ENCODE results near the gene SCGB1C2.
"Not testable (repeated sequence)": the region's sequence is repeated elsewhere in the genome, so short reads cannot be mapped to it uniquely, and the experiment has no call there.

The SCGB1C2 gene

DNA sequence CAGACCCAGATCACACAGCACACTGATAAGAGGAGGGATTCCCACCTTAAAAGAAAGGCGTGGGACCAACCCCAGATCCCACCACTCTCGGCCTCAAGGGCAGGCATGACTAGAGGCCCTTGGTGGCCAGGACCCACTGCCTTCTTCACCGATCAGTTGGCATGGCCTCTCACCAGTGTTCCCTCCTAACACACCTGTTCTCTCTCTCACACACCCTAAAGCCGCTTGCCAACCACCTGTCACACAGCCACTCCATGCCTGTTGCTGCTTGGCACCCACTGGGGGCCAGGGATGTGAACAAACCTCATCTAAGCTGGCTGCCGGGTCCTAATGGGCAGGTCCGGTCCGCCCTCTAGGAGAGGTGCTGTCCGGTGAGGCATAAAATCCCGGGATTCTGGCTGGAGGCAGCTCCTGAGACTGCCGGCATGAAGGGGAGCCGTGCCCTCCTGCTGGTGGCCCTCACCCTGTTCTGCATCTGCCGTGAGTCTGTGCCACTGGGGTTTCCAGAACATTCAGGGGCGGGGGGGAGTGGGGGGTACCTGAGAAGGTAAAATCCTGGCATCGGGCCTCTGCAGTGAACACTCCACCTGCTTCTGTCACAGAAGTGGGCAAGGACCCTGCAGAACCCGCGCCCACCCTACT is at the start of gene SCGB1C2:
Gene SCGB1C2 (plus strand): TSS at position 404 of the 642 bp plus-strand sequence. CDS start 22 bp downstream, at position 426.
- DNase-seq (ENCODE audit: low spot score): not testable (repeated sequence)

DNA sequence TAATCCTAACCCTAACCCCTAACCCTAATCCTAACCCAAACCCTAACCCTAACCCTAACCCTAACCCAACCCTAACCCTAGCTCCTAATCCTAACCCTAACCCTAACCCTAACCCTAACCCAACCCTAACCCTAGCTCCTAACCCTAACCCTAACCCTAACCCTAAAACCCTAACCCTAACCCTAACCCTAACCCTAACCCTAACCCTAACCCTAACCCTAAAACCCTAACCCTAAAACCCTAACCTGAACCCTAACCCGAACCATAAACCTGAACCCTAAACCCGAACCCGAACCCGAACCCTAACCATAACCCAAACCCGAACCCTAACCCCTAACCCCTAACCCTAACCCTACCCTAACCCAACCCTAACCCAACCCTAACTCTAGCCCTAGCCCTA is 24.3 kb upstream of the SCGB1C2 start:
- not testable (repeated sequence) for DNase-seq (ENCODE audit: low spot score)

DNA sequence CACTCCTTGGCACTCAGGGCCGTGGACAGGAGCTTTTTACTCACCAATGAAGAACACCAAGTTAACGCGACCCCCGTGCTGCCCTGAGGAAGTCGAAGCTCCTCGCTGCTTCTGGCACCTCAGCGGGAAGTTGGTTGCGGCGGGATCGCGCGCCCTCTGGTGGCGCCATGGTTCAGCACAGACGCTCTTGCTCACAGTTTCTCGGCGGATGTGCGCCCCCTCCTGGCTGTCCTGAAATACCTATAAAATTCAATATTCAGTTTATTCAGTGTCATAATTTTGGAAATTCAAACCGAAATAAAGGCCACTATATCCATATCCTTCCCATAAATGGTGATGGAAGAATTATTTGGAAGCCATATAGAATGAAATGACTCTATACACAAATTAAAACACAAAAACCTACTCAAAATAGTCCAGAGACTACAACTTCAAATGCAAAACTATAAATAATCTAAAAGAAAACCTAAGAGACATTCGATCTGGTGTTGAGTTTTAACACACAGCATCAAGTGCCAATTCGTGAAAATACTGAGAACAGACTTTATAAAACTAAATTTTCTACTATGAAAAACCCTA is 18.9 kb upstream of the SCGB1C2 start:
- not testable (repeated sequence) for DNase-seq (ENCODE audit: low spot score)

DNA sequence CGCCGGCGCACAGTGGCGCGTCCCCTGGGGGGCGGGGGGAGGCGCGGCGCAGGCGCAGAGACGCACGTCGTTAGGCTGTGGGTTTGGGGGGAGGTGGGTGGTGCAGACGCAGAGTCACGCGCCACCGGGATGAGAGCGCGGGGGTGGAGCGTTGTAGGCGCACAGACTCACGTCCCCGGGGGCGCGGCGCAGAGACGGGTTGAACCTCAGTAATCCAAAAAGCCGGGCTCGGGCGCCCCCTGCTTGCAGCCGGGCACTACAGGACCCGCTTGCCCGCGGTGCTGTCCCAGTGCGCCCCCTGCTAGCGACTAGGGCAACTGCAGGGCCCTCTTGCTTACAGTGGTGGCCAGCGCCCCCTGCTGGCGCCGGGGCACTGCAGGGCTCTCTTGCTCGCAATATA is 3.4 kb upstream of the SCGB1C2 start:
- not testable (repeated sequence) for DNase-seq (ENCODE audit: low spot score)

DNA sequence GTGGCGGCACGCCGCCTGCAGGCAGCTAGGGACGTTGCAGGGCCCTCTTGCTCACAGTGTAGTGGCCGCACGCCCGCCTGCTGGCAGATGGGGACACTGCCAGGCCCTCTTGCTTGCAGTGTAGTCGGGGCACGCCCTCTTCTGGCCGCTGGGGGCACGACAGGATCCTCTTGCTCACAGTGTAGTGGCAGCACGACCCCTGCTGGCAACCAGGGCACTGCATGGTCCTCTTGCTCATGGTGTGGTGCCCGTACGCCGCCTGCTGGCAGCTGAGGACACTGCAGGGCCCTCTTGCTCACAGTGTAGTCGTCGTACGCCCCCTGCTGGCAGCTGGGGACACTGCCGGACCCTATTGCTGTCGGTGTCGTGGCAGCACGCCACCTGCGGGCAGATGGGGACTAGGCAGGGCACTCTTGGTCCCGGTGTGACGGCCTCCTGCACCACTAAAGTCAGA is 3.0 kb upstream of the SCGB1C2 start:
- DNase-seq (ENCODE audit: low spot score): not testable (repeated sequence)

DNA sequence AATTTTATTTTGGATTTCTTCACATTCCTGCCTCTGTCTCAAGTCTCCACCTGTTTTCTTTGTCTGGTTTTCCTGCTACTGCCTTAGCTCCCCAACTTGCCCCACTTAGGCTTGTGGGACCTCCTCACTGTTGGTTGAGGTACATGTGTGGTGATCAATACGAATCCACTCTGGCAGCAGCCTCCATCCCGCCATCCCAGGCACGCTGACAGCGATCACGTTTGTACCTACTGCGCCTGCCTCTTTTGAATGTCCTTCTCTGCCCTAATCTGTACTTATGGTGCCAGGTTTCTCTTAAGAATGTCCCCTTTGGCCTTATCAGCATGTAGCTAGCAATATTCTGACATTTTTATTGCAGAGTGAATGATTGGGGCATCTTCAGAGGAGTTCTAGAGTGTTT is 2.3 kb upstream of the SCGB1C2 start:
- DNase-seq (ENCODE audit: low spot score): not testable (repeated sequence)

DNA sequence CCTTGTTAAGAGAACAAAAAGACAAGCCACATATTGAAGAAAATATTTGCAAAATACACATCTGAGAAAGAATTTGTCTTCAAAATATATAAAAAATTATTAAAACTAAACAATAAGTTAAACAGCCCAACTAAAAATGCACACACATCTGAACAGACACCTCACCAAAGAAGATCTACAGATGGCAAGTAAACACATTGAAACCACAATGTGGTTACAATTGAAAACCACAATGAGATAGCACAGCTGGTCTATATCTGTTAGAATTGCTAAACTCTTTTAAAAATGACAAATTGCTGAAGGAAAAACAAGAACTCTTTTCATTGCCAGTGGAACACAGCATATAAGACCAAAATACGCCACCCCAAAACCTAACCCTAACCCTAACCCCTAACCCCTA is 1.5 kb upstream of the SCGB1C2 start:
- not testable (repeated sequence) for DNase-seq (ENCODE audit: low spot score)

DNA sequence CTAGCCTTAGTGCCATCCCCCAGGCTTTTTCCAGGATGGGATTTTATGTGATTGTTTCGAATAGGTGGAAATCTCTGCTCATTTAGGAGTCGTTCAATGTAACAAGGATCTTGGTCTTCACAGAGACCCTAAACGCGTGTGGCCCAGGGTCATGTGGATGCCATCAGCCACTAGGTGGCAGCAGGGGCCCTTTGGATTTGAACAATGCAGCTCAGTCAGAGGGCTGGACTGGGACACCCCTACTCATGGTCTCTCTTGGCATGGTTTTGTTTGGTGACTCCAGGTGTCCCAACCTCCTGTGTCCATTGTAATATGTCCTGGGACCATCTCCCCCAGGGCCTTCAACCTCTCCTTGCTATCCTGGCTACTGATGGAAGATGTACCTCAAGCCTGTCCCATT is 838 bp upstream of the SCGB1C2 start:
- DNase-seq (ENCODE audit: low spot score): not testable (repeated sequence)

DNA sequence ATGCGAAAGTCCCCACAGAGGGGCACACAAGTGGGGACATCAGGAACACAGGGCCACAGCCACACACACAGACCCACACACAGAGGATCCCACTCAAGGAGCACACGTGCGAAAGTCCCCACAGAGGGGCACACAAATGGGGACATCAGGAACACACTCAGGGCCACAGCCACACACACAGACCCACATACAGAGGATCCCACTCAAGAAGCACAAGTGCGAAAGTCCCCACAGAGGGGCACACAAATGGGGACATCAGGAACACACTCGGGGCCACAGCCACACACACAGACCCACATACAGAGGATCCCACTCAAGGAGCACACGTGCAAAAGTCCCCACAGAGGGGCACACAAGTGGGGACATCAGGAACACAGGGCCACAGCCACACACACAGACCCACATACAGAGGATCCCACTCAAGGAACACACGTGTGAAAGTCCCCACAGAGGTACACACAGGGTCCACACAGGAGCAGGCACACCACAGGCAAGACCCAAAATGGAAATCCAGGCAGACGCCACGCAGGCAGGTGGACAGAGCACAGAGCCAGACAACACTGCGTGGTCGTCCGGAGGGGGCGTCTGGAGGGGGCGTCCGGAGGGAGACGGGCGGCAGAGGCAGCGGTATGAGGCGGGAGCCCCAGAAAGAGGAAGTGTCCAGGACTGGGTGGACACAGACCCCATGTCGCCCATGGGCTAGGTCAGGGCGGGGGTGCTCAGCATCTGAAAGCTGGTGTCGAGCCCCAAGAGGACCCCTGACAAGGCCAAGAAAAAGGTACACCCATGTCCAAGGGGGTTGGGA is 2.2 kb downstream of the SCGB1C2 start:
- not testable (repeated sequence) for DNase-seq (ENCODE audit: low spot score)

DNA sequence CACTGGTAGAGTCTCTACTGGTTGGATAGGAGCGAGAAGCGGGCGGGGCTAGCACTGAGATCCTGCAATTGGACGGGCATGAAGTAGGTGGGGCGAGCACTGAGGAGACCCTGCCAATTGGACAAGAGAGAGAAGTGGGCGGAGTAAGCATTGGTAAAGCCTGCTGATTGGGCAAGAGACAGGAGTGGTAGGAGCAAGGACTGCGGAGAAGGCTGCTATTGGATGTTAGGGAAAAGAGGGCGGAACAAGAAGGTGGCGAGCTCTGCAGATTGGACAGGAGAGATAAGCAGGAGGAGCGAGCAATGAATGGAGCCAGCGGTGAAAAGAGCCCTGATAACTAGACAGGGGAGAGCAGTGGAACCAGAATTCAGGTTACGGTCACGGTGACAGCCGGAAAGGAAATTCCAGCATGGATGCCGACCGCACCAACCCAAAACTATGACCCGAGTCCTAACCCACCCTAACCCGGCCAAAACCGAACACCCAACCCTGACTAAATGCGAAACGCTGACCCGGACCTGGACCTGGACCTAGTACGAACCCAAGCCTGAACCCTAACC is 4.8 kb downstream of the SCGB1C2 start:
- peak; percentile 56 for DNase-seq (ENCODE audit: low spot score)

DNA sequence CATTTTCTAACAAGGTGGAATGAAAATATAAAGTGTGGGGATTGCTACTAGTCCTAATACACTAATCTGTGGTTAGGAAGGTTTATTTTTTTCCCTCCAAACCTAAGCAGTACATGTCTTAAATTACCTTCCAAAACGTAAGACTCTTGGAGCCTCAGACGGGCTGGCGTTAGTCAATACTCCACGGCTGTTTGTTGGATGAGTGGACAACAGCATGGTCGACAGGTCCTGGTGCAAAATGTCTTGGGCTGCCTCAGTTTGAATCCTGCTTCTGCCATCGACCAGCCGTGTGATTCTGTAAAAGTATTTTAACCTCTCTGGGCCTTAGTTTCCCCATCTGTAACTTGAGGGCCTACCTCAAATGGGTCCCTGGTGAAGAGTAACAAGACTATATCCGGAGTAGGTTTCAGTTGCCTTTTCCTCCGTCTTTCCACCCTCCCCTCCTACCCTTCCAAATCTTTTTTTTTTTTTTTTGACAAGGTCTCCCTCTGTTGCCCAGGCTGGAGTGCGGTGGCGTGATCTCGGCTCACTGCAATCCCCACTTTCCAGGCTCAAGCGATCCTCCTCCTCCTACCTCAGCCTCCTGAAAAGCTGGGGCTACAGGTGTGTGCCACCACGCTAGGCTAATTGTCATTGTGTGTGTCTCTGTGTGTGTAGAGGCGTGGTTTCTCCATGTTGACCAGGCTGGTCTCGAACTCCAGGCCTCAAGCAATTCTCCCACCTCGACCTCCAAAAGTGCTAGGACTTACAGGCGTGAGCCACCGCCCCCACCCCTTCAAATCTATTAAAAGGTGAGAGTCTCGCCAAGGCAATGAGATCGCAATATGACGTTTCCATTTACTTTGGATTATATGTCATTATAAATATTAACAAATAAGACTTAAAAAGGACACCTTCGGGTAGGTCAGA is 5.8 kb downstream of the SCGB1C2 start:
- DNase-seq (ENCODE audit: low spot score): no peak

DNA sequence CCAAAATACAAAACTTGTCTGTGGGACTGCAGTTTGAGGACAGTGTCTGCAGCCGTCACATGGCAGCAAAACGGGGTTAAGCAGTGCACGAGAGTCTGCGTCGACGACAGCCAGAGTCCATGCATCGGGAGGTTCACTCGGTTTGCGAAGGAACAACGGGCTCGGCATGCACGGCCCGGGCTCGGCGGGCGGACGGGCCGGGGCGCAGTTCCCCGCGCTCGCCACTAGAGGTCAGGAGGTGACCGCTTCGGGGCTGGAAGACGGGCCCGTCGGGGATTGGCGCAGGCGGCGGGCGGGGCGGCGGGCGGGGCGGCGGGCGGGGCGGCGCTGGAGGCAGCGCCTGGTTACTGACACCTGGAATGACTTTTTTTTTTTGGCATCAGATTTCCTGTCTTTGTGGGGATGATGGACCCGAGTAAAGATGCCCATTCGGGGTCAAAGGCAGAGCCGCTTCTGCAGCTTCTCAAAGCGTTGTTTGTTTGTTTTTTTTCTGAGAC is 6.5 kb downstream of the SCGB1C2 start:
- peak; percentile 98 for DNase-seq (ENCODE audit: low spot score)

DNA sequence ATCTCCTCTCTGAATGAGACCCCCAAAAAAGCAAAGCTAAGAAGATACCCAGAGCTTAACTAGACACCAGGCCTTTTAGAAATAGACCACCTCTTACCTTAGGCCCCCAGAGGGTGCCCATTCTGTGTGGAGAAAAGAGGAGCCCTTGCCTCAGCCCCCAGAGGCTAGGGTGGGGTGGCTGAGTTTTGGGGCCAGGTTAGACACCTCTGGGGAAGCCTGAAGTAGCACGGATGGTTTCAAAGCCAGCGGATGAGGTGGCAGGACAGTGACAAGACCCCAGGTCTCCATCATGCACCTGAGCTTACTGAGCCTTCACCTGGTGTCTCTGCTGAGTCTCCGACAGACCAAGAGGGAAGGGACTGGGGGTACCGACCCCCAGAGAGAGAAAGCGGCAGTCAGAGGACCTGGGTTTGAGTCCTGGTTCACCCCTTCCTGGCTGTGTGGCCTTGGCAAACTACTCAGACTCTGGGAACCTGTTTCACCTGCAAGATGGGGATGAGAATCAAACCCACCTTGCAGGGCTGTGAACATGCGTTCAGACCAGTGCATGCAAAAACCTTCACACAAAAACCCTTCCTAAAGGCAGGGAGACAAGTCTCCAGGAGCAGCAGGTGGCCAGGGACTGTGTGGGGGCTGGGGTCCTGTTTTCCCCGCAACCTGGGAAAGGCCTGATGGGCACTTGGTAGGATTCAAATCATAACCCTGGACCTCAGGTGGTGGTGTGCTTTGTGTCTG is 7.7 kb downstream of the SCGB1C2 start:
- DNase-seq (ENCODE audit: low spot score): no peak

DNA sequence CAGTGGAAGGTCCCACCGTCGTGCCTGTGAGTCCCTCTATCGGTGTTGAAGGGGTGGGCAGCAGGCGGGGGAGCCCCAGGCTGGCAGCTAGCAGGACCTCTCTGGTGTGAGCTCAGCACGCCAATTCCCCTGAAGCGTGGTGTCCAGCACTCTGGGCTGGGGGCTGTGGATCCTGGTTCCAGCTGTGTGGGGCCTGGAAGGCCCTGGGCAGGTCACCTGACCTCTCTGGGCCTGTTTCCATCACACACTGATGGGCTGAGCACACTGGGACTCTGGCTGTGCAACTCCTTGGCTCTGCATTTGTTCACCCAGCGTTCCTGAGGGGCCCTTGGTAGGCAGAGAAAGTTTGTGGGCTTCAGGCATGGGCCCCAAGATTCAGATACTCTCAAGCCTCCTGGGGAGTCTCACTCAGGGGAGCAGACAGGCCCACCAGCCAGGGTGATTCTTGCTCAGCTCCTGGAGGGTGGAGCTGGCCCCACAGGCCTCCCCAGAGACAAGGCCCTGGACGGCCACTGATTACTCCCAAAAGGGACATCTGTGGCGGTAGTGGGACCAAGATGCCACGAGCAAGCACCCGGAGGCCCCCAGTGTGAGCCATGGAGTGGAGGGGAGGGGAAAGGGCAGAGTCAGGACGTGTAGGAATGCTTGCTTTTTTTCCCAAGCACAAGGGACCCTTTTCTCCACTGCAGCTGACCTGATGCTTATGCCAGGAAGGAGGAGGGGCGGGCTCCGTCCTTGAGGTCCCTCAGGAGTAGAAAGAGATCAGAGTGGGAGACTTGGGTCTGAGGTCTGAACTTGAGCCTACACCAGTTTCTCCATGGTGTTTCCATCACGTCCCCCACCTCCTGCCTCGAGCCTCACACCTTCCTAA is 8.5 kb downstream of the SCGB1C2 start:
- DNase-seq (ENCODE audit: low spot score): no peak

DNA sequence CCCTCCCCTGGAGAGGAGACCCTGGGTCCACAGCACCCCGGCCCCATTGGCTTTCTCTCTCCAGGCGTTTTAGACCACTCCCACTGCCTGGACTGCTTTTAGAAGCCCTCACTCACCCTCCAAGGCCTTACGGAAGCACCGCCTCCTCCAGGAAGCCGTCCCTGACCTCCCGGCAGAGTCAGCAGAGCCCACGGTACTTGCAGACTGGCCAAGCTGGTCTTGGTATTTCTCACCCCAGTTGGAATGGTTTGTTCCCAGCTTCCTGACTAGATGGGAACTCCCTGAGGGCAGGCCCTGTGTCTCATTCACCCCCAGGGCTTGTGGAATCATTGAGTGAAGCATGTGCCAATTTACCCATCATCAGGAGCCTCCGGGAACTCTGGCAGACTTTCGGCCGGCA is 9.2 kb downstream of the SCGB1C2 start:
- no peak for DNase-seq (ENCODE audit: low spot score)

DNA sequence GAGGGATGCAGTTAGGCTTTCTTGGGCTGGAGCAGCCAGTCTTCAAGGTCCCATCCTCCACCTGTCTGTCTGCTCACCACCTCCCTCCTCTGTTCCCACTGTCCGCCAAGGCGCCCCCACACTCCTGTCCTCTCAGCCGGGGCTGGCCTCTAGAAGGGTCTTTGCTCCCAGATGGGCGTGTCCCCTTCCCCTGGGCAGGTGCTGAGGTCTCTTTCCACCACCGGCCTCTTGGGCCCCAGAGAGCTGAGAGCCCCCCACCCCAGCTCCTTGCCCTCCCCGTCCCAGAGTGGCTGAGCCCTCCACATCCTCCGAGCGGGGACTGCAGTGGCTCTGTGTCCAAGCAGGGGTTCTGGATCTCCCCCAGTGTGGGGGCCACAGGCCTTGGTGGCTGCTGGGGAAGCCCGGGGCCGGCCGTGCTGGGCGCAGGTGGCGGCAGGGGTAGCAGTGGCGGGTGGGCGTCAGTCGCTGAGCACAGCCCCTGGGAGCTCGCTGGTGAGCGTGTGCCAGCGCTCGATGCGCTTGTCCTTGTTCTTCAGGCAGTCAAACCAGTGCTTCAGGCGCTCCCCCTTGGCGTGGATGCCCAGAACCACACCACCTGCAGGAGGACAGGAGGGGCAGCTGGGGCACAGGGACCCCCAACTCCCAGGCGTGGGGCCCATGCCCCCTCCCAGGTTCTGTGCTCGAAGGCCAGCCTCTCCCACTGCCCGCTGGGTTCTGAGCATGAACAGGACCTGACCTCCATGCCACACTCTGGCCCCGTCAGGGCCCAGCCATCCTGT is 9.8 kb downstream of the SCGB1C2 start:
- DNase-seq (ENCODE audit: low spot score): no peak

DNA sequence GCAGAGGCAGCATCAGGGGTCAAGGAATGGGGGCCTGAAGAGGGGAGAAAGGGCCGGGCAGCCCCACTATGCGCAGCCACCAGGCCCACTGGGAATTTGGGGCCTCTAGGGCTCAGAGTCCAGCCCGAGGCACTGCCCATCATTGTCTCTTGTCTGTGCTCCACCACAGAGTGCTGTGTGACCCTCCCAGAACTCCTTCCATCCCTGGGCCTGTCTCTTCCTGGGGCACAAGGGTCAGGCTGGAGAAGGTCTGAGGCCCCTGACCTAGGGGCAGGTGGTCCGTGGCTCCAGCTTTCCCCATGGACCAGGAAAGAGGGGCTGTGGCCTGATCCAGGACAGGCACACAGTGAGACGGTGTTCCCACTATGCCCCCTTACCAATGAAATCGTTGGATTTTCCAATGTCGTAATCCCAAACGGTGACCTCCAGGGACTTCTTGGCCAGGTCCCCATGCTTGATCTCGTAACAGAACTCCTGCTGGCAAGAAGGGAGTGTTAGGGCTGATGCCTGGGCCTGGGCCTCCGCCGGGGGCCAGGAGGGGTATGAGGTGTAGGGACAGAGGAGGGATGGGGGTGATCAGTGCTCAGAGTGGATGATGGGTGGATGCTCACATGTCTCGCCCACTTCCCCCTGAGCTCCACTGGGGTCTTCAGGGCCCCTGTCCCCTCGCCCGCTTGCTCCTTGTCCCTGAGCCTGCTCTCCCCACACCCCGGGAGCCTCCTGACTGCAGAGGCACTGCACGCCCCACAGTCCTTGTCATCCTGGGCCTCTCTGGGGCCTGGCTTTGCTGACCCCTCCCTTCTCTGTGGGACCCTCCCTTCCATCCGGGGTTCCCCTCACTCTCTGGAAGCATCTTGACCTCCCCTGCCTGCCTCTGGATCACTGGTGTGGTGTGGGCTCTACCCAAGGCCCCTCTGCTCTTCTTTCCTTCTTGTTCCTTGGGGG is 10.7 kb downstream of the SCGB1C2 start:
- DNase-seq (ENCODE audit: low spot score): no peak

DNA sequence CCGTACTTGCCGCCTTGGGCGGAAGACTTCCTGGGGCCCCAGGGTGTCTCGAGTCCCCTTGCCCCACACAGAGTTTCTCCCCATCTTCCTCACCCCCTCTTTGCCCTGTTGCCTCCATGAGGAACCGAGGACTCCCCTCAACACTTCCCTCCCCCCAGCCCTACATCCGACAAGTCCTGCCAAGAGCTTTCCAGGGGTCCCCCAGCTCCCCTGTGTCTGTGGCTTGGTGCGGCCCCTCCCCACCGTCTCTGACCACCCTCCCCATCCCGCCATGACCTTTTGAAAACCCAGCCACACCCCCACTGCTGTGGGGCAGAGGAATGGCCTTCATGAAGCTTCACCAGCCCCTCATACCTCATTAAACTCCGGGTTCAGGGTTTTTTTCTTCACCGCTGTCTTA is 11.4 kb downstream of the SCGB1C2 start:
- DNase-seq (ENCODE audit: low spot score): no peak
